NCI-H1694 treated with DMSO at 0.1 percent for 48 hours (cell line): ENCODE measurements around the gene DEF6.

ENCODE experiments used
- DNase-seq: peaks from one replicate; lab custom pipeline; 2025; lab: John Stamatoyannopoulos, UW

DEF6 gene, protein sequence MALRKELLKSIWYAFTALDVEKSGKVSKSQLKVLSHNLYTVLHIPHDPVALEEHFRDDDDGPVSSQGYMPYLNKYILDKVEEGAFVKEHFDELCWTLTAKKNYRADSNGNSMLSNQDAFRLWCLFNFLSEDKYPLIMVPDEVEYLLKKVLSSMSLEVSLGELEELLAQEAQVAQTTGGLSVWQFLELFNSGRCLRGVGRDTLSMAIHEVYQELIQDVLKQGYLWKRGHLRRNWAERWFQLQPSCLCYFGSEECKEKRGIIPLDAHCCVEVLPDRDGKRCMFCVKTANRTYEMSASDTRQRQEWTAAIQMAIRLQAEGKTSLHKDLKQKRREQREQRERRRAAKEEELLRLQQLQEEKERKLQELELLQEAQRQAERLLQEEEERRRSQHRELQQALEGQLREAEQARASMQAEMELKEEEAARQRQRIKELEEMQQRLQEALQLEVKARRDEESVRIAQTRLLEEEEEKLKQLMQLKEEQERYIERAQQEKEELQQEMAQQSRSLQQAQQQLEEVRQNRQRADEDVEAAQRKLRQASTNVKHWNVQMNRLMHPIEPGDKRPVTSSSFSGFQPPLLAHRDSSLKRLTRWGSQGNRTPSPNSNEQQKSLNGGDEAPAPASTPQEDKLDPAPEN

DNA sequence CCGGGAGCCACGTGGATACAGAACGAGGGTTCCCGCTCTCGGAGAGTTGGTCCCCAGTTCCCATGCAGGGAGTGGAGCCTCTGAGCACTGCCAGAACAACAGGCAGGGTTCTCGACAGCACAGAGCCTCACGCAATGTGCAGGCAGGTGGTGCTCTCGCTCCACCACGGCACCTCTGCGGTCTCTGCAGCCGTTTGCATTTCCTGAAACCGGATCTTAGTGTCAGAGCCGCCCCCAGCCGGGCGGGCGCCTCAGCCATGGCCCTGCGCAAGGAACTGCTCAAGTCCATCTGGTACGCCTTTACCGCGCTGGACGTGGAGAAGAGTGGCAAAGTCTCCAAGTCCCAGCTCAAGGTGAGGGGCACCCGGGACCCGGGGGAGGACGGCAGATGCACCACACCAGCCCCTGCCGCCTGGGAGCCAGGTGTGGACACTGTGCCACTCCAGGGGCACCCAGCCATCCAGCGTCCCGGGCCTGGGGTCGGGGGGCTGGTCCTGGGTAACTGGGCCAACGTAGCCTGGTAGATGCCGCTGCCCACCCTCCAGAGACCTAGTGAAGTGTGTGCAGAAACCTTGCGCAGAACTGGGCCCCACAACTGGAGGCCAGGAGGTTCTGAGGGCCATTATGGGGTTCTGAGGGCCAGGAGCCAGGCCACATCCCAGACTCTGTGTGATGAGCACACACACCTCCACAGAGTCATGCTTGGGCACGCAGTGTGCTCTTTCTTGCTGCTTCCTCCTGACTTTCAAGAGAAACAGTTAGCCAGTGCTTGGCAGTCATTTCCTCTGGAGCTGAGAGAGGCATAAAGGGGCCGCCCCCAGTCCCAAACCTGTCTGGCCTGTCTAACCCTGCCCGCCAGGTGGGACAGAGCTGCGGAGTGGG lies at the start of gene DEF6:
TSS of gene DEF6 (plus strand) at position 218 of the 881 bp plus-strand sequence. CDS start at position 257, 39 bp downstream.
- peak; percentile 58 for DNase-seq

DNA sequence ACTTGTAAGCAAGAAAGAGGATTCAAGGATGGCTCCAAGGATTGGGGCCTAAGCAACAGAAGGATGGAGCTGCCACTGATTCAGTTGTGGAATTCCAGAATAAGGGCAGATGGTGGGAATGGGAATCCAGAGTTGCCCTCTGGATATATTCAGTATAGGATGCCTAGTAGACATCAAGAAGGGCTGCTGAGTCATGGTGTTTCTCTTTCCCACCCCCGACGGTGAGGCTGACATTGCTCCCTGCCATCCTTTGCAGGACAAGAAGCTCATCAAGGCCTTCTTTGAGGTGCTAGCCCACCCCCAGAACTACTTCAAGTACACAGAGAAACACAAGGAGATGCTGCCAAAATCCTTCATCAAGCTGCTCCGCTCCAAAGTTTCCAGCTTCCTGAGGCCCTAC lies 49.3 kb upstream of the DEF6 start:
- DNase-seq = no peak

DNA sequence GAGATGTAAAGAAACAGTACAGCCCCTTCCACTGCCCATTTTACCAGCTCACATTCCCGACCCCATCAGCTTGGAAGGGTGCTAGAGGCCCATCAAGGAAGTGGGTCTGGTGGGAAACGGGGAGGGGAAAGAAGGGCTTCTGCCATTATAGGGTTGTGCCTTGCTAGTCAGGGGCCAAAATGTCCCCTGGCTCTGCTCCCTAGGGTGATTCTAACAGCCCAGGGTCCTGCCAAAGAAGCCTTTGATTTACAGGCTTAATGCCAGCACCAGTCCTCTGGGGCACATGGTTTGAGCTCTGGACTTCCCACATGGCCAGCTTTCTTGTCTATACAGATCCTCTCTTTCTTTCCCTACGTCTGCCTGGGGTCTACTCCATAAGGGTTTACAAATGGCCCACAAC lies 48.7 kb upstream of the DEF6 start:
- no peak for DNase-seq

DNA sequence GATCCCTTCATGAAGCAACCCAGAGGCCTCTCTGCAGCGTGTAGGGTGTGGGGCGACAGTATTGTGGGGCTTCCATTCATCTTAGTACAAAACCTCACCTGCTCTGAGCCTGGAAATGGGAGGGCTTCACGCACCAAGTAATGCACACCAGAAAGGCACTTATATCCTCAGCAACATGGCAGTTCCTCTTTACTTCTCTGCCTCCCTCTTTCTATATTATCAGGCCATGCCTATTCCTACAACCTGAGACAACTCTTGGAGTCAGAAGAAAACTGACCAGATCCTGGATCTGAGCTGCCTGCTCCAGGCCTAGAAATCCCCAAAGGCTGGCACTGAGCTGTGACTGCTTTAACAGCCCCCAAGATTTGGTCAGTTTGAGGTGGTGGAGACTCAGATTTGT lies 45.7 kb upstream of the DEF6 start:
- DNase-seq = no peak

DNA sequence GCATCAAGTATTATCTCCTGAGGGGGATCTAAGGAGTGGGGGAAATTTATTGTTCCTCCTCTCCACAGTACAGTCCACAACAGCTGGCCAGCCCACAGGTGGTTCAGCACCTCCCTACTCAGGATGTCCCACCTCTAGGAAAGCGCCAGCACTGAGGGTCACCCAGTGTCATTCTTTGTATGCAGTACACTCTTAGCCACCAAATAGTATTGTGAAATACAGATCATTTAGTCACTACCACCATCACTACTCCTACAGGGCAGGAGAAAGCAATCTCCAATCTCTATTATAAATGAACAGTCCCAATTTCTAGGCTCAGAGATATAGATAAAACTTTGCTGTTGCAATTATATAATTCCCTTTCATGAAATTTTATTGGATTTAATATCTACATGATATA lies 44.4 kb upstream of the DEF6 start:
- DNase-seq = no peak

DNA sequence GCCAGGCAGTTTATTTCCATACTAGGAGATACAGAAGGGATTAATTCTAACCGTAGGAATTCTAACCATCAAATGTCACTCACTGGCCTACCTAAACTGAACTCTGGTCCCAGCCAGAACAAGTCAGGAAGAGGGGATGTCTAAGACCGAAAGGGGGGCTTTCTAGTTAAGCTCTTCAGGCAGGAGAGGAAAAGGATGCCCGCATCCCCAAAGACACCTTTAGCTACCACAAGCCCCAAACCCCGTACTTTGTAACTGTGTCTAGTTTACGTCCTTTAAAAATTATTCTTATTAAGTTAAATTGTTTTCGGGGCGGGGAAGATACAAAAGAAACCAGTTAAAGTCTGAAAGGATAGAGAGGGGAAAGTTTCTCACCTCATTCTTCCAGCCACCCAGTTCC lies 39.3 kb upstream of the DEF6 start:
- no peak for DNase-seq

DNA sequence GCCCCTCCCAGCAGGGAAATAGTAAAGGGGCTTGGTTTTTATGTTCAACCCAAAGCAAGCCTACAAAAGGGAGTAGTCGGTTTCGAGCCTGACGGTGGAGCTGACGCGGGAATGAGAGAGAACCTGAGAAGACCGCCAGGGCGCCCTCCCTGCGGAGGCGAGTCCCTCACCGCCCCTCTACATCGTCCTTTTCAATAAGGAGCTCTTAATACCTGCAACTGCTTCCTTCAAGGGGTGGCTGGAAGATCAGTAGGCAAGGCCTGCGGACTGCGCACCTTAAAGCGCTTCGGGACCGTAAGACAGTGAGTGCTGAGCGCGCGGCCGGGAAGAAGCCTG lies 38.8 kb upstream of the DEF6 start:
- peak; percentile 30 for DNase-seq

DNA sequence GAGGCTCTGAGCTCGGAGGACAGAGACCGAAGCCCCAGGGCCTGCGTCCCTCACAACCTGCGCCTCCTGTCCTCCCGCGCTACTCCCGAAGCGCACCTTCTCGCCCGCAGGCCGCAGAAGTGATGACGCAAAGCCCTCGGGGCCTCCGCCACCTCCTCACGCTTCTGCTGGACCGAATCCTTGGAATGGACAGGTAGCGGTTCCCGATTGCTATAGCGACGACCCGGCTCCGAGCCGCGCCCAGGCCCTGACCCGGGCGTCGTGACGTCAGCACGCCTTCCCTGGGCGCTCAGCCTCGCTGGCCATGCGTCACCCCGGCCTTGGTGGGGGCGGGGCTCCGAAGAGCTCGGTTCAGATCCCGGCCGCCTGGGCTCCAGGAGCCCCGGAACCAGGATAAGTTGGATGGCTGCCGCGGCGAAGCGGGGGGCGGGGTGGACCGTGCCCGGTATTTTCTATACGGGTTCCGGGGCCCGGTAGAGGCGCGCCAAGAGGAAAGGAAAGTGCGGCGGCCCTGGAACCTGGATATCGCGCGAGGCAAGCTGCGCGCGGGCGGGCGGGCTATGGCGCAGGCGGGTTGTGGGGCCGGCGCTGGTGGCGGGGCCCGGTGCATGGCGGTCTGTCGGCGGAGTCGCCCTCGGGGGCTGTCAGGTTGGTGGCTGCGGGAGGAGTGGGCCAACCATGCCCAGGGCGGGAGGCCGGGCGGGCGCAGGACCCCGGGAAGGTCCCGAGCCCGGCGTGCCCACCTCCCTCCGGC lies 38.2 kb upstream of the DEF6 start, which contains the start of gene ZNF76:
TSS of gene ZNF76 (plus strand) at position 542 of the 754 bp plus-strand sequence. CDS start 21,417 bp downstream, outside the sequence.
- DNase-seq = peak; percentile 87

DNA sequence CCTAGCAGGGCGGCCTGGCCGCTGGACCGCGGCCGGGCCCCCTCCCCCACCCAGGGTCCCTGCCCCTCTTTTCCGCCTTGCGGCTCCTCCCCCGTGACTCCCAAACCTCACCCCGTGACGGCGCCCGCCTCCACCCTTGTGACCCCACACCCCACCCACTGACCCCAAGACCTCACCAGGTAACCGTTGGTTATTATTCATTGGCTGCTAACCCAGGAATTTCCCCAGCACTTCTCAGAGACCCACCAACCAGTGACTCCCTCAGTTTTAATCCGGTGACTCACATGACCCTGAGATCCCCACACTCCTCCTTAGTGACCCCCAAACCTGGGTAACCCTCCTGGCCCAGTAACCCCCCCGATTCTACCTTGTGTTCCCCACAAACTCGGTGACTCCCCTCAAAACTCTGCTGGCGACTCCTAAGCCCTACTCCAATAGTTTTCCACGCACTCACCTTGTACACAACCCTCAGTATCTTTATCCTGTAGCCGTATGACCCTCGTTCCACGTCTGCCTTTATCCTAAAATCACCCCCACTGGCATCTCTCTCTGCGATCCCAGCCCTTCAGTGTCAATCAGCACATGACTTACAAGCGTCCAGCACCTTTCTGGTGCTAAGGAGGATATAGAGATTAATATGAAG lies 37.5 kb upstream of the DEF6 start:
- DNase-seq = no peak

DNA sequence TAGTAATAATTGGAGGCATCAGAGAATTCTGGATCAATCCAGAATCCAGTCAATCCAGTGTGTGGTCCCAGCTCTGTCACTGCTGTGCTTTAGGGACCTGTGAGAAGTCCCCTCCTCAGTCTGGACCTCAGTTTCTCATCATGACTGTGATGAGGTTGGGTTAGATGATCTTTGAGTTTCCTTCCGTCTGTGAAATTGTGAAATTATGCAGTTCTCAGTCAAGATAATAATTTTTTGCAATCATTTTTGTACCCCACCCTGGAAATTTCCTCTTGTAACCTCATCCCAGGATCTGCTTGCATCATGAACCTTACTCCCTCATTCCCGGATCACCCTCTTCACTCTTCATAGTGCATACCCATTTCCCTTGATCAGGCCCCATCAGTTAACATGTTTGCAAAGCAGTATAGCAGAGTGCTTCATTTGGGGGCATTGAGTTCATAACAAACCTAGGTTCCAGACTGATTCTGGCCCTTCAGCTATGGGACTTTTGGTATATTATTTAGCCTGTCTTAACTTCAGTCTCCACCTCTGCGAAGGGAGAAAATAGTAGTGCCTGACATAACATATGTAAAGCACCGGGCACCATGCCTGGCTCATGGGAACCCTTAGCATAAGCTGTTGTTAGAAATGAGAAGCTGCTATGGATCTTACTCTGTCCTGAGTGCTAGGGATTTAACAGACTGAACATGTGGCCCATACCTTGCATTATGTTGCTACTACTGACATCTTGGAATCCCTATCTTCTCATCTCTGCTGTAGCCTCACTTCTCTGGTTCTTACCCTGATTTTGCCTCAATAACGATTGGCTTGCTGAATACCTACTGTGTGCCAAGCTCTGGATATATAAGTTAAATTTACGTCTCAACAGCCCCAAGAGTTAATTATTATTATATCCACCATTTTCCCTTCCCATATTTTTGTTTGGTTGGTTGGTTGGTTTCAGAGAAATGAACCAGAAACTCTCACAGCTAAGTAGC lies 36.7 kb upstream of the DEF6 start:
- DNase-seq = no peak

DNA sequence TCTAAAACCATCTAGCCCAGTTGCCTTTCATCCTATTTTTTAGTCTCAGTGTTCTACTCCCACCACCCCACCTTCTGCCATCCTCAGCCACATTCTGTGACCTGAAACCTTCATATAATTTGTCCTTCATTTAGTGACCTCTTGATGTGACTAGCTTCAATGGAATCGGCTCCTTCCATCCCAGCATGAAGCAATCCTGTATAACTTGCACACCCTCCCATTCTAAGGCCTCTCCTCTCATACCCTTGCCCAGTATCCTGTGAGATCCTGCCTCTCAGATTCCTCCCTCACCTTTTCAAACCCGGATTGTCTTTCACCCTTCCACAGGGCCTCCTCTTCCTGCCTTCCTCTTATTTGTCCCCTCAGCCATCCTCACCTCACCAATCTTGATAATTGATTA lies 35.0 kb upstream of the DEF6 start:
- no peak for DNase-seq

DNA sequence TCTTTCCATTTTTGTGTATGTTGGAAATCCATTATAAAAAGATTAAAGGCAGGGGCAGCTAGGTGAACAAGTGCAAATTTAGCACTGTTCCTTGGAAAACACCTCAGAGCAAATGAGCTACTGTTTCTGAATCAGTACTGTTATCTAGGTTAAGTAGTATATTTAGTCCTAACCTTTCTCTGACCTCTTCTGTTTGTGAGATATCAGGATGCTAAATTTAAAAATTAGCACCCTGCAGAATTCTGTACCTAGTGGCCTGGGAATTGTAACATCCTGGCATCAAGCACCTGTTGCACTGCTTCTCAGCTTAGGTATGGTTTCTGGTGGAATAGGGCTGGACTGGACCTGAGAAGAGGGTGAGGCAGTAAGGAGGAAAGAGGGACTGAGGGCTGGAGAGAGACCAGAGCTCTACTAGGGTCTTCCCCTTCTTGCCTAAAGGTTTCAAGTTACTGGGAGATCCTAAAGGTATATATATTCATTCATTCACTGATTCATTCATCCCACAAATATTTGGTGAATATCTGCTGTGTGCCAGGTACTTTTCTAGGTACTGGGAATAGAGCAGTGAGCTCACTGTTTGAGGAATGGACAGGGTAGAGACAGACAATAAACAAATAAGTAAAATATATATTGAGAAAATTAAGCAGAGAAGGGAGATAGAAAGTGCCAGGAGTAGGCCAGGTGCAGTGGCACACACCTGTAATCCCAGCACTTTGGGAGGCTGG lies 32.9 kb upstream of the DEF6 start:
- no peak for DNase-seq

DNA sequence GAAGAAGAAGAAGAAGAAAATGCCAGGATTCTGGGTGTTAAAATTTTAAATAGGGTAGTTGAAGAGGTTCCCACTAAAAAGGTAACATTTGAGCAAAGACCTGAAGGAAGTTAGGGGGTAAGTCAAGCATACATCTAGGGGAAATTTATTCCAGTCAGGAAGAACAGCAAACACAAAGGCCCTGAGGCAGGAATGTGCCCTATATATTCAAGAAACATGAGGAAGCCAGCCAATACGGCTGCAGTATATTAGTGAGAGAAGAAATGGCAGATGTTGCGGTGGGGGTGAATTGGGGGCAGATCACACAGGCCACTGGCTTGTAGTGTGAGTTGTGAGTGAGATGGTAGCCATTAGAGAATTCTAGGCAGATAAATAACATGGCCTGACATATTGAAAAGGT lies 32.1 kb upstream of the DEF6 start:
- DNase-seq = no peak

DNA sequence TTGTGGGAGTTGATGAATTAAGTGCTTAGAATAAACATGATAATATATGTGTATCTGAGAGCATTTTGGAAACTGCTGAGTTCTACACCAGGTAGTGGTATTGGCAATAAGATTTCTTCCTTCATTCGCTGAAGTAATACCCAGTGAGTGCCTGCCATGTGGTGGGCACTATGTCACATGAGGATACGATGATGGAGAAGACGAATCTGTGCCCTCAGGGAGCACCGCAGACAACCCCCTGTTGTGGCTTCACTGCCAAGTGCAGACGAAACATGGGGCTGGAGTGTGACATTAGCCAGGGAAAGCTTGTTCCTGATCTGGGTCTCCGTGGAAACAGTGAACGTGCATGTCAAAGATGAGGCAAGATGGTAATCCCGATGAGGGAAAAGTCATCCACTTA lies 30.2 kb upstream of the DEF6 start:
- no peak for DNase-seq

DNA sequence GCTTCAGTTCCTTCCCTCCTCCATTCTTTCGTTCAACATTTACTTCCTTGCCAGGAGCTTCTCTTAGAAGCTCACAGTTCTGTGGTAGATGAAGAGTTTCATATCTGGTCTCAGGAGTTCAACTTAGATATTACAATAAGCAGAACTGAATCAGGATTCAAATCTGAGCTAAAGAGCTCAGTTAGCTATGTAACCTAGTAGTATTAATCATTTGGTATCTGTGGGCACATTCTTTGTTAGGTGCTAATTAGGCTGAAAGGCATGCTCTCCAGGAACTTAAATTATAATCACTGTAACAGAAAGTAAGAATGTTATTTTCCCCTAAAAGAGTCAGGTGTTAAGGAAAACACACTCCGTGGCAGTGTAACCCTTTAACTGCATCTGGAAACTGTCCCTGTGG lies 29.7 kb upstream of the DEF6 start:
- no peak for DNase-seq

DNA sequence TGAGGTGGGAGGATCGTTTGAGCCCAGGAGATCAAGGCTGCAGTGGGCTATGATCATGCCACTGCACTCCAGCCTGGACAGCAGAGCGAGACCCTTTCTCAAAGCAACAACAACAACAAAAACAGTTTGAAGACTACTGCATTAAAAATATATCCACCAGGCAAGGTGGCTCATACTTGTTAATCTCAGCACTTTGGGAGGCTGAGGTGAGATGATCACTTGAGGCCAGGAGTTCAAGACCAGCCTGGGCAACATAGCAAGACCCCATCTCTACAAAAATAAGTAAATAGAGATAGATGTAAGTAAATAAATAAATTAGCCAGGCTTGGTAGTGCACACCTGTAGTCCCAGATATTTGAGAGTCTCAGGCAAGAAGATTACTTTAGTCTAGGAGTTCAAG lies 25.6 kb upstream of the DEF6 start:
- DNase-seq = no peak

DNA sequence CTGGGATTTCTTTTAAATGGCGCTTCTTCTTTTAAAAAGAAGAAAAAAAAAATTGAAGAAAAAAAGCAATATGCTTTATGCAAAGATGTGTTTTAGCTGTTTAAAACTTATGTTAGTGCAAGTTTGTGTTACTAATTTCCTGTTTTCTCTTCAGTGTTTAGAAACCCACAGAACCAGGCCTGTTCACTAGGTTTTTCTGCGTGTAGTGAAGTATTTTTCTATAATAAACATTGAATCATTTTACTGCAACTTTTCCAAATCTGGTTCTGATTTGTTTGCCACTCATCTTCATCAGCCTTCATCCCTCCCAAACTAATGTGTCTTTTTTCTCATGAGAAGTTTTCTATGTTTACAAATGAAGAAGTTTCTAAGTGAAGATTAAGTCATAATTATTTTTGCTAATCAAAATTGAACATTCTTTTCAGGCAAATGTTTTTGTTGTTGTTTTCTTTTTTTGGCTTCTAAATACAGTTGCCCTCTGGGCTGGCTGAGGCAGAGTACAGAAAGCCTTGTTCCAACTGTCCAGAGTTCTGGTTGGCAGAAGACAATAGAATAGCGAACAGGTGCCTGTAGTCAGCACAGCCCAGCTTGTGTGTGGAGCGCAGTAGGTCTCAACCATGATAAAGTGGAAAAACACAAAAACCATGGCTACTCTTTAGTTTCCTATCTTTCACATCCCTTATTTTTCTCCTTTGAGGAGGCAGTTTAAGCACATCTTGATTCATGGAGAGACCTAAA lies 23.6 kb upstream of the DEF6 start:
- DNase-seq = no peak

DNA sequence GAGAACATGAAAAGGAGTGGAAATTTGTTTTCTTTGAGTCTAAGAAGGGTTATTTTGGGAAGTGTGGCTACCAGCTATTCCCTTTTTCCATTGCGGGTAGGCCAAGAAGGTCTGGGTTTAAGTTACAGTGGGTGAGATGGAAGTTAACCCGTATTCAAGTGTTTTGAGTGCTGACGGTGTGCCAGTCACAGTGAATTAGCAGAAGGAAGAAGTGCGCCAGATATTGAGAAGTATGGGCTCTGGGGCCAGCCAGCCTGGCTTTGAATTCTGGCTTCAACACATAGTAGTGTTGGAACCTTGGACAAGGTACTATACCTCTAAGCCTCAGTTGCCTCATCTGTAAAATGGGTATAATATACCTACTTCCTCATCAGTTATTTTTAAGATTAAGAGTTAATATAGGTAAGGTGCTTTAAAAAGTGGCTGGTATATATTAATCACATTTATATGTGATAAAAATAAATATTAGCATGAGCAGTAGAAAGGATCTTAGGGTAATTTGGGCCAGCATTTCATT lies 21.8 kb upstream of the DEF6 start:
- DNase-seq = no peak

DNA sequence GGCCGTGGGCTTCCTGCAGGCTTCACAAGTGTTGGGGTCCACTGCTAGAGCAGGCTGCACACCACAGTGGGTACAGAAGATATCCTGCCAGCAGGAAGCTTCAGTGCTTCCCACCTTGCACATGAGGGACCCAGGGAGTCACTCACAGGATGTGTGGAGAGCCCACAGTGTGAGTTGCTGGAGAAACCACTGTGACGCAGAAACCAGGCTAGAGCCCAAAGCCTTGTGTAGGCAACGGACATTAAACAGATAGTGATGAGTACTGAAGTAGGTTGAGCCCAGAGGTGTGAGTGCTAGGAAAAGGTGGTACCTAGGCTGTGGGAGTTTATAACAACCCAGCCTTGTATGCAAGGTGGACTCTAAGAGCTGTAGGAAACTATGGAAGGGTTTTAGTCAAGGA lies 18.9 kb upstream of the DEF6 start:
- DNase-seq = no peak
